HL-60 (cell line): ENCODE data around the gene PIN1.

Source experiments
- CTCF ChIP-seq: IDR thresholded peaks from one replicate; pipeline ENCODE4 v1.5.1; 2011; ENCODE audit warnings: low read length, control low read depth, inconsistent platforms; ENCODE audit not compliant: insufficient read depth
- GABPA ChIP-seq: IDR thresholded peaks from 2 replicates; pipeline ENCODE4 v1.6.1; 2012; ENCODE audit warnings: low read depth
- POLR2AphosphoS5 ChIP-seq: IDR thresholded peaks from 2 replicates; pipeline ENCODE4 v1.6.1; 2012; ENCODE audit warnings: low read depth
- REST ChIP-seq: IDR thresholded peaks from 2 replicates; pipeline ENCODE4 v1.6.1; 2012; ENCODE audit warnings: low read depth; ENCODE audit not compliant: insufficient replicate concordance

- no peak for TF ChIP-seq CTCF
- TF ChIP-seq POLR2AphosphoS5 = no peak
- TF ChIP-seq REST = no peak
- no peak for TF ChIP-seq GABPA
These were observed 26.4 kb downstream of the PIN1 start for GRCh38 chr19:9861503-9861902.
